Measurements from ENCODE around the gene CRELD2.

Gene CRELD2

DNA sequence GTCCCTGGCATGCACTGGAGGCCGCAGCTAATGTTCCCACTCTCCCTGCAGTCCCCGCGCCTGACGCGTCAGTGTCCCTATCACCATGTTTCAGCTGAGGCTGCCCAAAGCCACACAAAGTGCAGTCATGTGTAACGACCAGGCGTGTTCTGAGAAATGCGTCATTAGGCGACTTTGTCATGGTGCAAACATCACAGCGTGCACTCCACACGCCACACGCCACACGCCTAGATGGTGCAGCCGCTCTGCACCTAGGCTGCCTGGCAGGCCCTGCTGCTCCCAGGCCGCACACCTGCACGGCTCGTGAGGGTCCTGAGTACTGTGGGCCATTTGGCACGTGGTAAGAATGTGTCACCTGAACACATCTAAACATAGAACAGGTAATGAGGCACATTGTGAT is 2.4 kb downstream of the CRELD2 start:
- TF ChIP-seq, protein P1, sequence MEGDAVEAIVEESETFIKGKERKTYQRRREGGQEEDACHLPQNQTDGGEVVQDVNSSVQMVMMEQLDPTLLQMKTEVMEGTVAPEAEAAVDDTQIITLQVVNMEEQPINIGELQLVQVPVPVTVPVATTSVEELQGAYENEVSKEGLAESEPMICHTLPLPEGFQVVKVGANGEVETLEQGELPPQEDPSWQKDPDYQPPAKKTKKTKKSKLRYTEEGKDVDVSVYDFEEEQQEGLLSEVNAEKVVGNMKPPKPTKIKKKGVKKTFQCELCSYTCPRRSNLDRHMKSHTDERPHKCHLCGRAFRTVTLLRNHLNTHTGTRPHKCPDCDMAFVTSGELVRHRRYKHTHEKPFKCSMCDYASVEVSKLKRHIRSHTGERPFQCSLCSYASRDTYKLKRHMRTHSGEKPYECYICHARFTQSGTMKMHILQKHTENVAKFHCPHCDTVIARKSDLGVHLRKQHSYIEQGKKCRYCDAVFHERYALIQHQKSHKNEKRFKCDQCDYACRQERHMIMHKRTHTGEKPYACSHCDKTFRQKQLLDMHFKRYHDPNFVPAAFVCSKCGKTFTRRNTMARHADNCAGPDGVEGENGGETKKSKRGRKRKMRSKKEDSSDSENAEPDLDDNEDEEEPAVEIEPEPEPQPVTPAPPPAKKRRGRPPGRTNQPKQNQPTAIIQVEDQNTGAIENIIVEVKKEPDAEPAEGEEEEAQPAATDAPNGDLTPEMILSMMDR (IDR thresholded peaks at IDR 0.05): no peak
- Histone ChIP-seq H3K4me3 (no peak overlapping the region), H3K27ac (no peak overlapping the region)
- DNase-seq (ENCODE audit: low spot score): no peak

DNA sequence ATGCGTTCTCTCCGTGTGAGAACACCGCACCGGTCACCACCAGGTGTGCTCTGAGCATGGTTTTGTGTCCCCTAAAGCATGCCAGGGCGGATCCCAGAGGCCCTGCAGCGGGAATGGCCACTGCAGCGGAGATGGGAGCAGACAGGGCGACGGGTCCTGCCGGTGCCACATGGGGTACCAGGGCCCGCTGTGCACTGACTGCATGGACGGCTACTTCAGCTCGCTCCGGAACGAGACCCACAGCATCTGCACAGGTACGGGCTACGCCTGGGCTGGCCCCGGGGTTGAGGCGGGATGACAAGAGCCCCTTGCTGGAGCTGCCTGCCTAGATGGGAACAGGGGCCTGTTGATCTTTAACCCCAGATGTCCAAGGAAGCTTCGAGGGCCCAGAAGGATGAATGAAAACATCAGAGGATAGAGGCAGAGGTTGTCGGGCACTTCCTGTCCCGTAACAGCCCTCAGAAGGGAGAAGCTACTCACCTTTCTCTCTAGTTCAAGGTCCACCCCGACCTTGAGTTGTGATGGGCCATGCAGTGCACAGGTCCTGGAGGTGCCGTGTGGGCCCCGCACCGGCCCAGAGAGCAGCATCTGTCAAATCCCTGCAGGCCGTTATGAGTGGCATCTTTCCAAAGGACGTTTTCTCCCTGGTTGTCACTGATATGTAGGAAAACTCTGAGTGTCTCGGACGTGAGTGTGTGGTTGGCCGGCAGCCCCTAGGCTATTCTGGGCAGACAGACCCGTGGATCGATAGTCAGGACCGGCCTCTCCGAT is 3.3 kb downstream of the CRELD2 start:
- no peak for DNase-seq (ENCODE audit: low spot score)
- TF ChIP-seq, protein P1 (IDR thresholded peaks at IDR 0.05): no peak
- H3K4me3 ChIP-seq: no peak overlapping the region
- H3K27ac ChIP-seq: no peak overlapping the region

DNA sequence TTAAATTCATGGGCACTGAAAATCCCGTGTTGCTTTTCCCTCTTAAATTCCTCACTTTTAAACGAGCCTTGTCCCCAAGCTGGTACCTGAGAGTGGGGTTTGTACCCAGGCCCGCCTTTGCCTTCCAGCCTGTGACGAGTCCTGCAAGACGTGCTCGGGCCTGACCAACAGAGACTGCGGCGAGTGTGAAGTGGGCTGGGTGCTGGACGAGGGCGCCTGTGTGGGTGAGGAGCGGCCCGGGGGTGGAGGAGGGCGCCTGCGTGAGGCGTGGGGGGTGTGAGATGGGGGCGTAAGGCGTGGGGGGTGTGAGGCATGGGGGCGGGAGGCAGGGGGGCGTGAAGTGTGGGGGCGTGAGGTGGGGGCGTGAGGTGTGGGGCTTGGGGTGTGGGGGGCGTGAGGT is 4.0 kb downstream of the CRELD2 start:
- TF ChIP-seq, protein P1 (IDR thresholded peaks at IDR 0.05): no peak
- H3K4me3 ChIP-seq: no peak overlapping the region
- H3K27ac ChIP-seq: no peak overlapping the region
- DNase-seq (ENCODE audit: low spot score): no peak

DNA sequence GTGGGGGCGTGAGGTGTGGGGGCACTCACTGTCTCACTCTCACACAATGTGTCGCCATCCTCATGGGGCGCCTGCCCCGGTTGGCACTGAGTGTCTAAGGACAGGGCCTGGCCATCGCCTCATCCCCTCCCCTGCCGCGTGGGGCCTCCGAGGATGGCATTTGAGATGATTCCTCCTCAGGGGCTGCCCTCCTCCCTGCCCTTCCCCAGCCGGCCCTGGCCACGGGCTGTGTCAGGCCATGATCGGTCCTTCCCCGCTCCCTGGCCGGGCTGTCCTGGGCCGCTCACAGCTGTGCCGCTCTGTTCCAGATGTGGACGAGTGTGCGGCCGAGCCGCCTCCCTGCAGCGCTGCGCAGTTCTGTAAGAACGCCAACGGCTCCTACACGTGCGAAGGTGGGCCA is 4.5 kb downstream of the CRELD2 start:
- TF ChIP-seq, protein P1 (IDR thresholded peaks at IDR 0.05): no peak
- no peak overlapping the region for H3K27ac ChIP-seq
- no peak overlapping the region for H3K4me3 ChIP-seq
- no peak for DNase-seq (ENCODE audit: low spot score)

DNA sequence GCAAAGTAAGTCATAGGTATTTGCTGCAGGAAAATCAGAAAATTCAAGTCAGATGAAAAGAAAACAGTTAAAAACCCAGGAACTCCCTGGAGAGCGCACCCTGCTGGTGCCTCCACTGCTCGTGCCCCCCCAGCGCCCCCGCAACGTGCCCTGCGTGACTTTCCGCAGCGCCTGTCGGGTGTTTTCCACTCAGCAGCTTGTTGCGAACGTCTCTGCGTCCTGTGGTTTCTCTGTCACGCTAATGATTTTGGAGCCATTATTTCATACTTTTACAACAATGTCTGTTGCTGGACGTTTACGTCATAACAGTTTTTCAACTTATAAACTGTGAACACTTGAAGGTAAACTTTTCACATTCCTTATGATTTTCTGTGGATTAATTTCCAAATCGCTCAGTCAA is 5.0 kb downstream of the CRELD2 start:
- H3K27ac ChIP-seq: no peak overlapping the region
- TF ChIP-seq, protein P1 (IDR thresholded peaks at IDR 0.05): no peak
- H3K4me3 ChIP-seq: no peak overlapping the region
- DNase-seq (ENCODE audit: low spot score): no peak

DNA sequence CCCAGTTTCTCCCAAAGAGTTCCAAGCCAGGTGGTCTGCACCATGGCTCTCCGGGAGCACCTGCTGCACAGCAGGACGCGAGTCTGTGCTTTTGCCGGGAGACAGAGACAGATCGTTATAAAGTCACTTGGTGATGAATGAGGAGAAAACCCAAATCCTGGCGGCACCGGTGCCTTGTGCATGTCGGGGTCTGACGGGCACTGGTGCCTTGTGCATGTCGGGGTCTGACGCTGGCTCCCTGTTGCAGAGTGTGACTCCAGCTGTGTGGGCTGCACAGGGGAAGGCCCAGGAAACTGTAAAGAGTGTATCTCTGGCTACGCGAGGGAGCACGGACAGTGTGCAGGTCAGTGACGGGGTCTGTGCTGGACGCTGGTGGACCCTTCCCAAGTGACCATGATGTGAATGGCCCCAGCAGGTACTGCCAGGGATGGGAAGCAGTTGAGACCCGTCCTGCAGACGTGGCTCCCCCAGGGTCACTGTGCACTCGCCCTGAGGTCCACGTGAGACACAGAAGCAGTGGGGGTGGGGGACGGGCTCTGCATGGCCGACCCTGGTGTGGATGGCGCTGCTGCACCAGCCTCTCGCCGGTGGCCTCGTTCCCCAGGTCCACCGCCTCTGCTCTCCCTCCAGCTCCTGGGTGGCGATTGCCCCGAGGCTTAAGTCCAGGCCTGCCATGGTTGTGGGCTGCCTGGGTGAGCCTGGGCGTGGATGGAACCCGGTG is 5.8 kb downstream of the CRELD2 start:
- Histone ChIP-seq H3K4me3 (no peak overlapping the region), H3K27ac (no peak overlapping the region)
- TF ChIP-seq, protein P1 (IDR thresholded peaks at IDR 0.05): no peak
- no peak for DNase-seq (ENCODE audit: low spot score)
